Nucleus accumbens (tissue), 56 donors: Measurements from ENCODE around the gene PCDHGA10.
"Not testable (repeated sequence)": the region's sequence is repeated elsewhere in the genome, so short reads cannot be mapped to it uniquely, and the experiment has no call there.

Source experiments
- DNase-seq, 56 donors: peaks; one replicate each; lab custom pipeline; 2025; lab: John Stamatoyannopoulos, UW

Gene PCDHGA10

DNA sequence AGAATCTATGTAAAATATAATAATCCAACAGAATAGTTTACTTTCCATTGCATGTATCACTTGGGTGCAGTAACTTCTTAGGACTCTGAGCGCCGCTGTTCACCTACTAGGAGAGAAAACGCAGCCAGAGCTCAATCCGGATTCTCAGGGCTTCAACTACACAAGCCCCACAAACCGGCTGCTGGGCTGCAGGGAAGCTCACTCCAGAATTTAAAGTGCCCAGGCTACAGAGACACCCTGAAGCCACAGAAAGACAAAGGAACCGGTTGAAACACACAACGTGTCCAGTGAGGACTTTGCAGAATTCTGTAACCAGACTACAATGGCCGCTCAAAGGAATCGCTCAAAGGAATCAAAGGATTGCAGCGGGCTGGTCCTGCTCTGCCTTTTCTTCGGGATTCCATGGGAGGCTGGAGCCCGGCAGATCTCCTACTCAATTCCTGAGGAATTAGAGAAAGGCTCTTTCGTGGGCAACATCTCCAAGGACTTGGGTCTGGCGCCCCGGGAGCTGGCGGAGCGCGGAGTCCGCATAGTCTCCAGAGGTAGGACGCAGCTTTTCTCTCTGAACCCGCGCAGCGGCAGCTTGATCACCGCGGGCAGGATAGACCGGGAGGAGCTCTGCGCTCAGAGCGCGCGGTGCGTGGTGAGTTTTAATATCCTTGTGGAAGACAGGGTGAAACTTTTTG is at the start of gene PCDHGA10:
Gene PCDHGA10 (plus strand): TSS at position 134 of the 686 bp plus-strand sequence. CDS start 189 bp downstream, at position 323.
- peak in 4 of 56 donors; percentile 20 to 38 (median 34) for DNase-seq

DNA sequence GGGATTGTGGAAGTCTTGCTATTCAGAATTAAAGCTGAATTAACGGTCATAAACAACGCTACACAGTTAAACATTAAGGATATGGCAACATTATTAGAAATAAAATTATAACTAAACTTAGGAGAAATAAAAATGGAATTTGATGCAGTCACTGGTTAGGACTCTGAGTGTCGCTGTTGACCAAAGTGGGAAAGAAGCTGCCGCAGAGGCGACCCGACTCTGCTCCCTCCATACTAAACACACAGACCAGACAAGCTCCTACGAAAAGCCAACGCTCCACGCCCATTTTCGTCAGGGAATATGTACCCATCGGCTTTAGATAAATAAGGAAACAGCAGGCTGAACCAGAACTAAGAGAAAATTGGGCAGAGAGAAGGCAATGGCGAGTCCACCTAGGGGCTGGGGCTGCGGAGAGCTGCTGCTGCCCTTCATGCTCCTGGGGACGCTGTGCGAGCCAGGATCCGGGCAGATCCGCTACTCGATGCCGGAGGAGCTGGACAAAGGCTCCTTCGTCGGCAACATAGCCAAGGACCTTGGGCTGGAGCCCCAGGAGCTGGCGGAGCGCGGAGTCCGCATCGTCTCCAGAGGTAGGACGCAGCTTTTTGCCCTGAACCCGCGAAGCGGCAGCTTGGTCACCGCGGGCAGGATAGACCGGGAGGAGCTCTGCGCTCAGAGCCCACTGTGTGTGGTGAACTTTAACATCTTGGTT is 48.7 kb upstream of the PCDHGA10 start, which contains the start of gene PCDHGA5:
Gene PCDHGA5 (plus strand): TSS at position 211 of the 709 bp plus-strand sequence. CDS start 169 bp downstream, at position 380.
- no peak for DNase-seq

DNA sequence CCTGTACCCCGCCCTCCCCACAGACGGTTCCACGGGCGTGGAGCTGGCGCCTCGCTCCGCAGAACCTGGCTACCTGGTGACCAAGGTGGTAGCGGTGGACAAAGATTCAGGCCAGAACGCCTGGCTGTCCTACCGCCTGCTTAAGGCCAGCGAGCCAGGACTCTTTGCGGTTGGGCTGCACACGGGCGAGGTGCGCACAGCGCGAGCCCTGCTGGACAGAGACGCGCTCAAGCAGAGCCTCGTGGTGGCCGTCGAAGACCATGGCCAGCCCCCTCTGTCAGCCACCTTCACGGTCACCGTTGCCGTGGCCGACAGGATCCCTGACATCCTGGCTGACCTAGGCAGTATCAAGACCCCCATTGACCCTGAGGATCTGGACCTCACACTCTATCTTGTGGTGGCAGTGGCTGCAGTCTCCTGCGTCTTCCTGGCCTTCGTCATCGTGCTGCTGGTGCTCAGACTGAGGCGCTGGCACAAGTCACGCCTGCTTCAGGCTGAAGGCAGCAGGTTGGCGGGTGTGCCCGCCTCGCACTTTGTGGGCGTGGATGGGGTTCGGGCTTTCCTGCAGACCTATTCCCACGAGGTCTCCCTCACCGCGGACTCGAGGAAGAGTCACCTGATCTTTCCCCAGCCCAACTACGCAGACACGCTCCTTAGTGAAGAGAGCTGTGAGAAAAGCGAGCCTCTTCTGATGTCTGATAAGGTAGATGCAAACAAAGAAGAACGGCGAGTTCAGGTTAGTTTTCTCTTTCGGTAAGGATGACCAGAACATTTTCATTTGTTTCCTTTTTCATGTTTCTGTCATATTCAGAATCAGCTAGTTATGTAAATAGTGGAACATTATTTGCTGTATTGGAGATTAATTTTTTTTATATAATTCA is 46.5 kb upstream of the PCDHGA10 start:
- no peak for DNase-seq

DNA sequence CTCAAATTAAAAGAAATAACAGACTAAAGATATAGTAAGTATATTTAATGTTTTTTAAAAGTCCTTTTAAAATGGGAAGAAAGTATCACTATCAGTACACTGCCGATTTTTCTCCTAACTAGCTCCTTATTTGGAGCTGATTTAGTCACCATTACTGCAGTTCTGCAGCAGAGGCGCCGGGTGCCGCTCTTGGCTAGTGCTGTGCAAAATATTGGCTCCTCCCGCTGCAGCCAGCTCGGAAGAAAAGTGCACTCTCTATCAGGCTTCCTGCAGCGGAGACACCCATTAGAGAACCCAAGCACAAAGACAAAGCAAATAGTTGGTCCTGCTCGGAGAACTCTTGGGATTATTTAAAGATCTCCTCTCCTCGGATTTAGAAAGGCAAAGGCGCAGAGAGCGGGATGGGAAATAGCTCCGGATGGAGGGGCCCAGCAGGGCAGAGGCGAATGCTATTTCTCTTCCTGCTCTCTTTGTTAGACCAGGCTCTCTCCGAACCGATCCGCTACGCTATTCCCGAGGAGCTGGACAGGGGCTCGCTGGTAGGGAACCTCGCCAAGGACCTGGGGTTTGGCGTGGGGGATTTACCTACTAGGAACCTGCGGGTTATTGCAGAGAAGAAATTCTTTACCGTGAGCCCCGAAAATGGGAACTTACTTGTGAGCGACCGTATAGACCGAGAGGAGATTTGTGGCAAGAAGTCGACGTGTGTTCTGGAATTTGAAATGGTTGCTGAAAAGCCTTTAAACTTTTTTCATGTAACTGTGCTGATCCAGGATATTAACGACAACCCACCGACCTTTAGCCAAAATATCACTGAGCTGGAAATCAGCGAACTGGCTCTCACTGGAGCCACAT is 42.6 kb upstream of the PCDHGA10 start, which contains the start of gene PCDHGB3:
Gene PCDHGB3 (plus strand): TSS at position 249 of the 855 bp plus-strand sequence. CDS start 153 bp downstream, at position 402.
- DNase-seq = peak in 1 of 56 donors; percentile 16

DNA sequence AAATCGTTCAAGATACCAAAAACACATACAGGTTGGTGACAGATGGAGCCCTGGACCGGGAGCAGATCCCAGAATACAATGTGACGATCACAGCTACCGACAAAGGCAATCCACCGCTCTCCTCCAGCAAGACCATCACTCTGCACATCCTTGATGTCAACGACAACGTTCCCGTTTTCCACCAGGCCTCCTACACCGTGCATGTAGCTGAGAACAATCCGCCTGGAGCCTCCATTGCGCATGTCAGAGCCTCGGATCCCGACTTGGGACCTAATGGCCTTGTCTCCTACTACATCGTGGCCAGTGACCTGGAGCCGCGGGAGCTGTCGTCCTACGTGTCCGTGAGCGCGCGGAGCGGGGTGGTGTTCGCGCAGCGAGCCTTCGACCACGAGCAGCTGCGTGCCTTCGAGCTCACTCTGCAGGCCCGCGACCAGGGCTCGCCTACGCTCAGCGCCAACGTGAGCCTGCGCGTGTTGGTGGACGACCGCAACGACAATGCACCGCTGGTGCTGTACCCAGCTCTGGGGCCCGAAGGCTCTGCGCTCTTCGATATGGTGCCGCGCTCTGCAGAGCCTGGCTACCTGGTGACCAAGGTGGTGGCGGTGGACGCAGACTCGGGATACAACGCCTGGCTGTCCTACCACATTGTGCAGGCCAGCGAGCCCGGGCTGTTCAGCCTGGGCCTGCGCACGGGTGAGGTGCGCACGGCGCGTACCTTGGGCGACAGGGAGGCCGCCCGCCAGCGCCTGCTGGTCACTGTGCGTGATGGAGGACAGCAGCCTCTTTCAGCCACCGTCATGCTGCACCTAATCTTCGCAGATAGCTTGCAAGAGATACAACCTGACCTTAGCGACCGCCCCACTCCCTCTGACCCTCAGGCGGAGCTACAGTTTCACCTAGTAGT is 41.0 kb upstream of the PCDHGA10 start:
- DNase-seq = no peak

DNA sequence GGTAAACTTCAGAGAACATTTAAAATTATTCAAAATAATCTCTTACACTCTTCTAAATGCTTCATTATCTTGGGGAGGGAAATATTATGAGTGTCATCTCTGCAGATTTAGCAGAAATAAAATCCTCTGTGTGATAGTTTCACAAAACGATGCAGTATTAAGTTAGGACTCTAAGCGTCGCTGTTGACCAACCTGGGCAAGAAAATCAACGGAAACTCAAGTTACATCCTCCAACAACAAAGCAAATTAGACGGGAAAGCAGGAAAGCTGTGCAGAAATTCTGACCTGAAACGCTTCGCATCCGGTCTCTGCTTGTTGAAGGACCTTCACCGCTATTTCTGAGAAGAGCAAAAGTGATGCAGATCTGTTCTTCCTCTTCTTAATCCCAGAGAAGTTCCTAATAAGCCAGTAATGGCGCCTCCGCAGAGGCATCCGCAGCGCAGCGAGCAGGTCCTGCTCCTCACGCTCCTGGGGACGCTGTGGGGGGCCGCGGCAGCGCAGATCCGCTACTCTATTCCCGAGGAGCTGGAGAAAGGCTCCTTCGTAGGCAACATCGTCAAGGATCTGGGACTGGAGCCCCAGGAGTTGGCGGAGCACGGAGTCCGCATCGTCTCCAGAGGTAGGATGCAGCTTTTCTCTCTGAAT is 39.0 kb upstream of the PCDHGA10 start, which contains the start of gene PCDHGA6:
Gene PCDHGA6 (plus strand): TSS at position 219 of the 645 bp plus-strand sequence. CDS start 193 bp downstream, at position 412.
- no peak for DNase-seq

DNA sequence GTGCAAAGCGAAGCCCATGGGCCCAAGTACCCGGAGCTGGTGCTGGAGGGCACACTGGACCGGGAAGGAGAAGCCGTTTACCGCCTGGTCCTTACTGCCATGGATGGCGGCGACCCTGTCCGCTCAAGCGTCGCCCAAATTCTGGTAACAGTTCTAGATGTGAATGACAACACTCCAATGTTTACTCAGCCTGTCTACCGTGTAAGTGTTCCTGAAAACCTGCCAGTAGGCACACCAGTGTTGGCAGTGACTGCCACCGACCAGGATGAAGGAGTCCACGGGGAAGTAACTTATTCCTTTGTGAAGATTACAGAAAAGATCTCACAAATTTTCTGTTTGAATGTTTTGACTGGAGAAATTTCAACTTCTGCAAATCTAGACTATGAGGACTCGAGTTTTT is 38.2 kb upstream of the PCDHGA10 start:
- no peak for DNase-seq

DNA sequence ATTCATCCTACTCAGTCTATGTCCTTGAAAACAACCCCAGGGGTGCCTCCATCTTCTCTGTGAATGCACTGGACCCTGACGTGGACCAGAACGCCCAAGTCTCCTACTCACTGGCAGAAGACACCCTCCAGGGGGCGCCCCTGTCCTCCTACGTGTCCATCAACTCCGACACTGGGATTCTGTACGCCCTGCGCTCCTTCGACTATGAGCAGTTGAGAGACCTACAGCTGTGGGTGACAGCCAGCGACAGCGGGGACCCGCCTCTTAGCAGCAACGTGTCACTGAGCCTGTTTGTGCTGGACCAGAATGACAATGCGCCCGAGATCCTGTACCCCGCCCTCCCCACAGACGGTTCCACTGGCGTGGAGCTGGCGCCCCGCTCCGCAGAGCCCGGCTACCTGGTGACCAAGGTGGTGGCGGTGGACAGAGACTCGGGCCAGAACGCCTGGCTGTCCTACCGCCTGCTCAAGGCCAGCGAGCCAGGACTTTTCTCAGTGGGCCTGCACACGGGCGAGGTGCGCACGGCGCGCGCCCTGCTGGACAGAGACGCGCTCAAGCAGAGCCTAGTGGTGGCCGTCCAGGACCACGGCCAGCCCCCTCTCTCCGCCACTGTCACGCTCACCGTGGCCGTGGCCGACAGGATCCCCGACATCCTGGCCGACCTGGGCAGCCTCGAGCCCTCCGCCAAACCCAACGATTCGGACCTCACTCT is 37.2 kb upstream of the PCDHGA10 start:
- DNase-seq = not testable (repeated sequence)

DNA sequence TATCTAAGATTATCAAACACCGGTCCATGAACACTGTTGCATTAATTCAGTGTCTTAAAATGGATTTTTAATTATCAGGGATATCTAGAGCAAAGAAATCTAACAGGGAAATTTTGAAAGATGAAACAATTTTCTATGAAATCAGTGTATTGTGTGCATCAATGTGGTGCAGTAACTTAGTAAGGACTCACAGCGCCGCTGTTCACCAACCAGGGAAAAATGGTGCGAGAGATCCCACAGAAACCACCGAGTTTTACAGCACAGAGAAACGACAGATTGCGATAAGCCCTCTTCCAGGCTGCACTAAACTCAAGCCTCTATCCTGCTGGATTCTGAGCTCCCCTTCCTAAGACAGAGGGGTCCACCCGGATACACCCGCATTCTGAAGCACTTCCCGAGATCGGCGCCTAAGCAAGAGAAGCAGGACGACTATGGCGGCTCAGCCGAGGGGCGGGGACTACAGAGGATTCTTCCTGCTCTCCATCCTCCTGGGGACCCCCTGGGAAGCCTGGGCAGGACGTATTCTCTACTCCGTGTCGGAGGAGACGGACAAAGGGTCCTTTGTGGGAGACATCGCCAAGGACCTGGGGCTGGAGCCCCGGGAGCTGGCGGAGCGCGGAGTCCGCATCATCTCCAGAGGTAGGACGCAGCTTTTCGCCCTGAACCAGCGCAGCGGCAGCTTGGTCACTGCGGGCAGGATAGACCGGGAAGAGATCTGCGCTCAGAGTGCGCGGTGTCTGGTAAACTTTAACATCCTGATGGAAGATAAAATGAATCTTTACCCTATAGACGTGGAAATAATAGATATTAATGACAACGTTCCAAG is 30.1 kb upstream of the PCDHGA10 start, which contains the start of gene PCDHGA7:
Gene PCDHGA7 (plus strand): TSS at position 274 of the 826 bp plus-strand sequence. CDS start 158 bp downstream, at position 432.
- no peak for DNase-seq

DNA sequence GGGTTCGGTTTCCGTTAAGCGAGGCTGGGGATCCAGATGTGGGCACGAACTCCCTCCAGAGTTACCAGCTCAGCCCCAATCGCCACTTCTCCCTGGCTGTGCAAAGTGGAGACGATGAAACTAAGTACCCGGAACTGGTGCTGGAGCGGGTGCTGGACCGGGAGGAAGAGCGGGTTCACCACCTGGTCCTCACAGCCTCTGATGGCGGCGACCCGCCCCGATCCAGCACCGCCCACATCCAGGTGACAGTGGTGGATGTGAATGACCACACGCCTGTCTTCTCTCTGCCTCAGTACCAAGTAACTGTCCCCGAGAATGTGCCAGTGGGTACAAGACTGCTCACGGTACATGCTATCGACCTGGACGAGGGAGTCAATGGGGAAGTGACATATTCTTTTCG is 29.4 kb upstream of the PCDHGA10 start:
- no peak for DNase-seq

DNA sequence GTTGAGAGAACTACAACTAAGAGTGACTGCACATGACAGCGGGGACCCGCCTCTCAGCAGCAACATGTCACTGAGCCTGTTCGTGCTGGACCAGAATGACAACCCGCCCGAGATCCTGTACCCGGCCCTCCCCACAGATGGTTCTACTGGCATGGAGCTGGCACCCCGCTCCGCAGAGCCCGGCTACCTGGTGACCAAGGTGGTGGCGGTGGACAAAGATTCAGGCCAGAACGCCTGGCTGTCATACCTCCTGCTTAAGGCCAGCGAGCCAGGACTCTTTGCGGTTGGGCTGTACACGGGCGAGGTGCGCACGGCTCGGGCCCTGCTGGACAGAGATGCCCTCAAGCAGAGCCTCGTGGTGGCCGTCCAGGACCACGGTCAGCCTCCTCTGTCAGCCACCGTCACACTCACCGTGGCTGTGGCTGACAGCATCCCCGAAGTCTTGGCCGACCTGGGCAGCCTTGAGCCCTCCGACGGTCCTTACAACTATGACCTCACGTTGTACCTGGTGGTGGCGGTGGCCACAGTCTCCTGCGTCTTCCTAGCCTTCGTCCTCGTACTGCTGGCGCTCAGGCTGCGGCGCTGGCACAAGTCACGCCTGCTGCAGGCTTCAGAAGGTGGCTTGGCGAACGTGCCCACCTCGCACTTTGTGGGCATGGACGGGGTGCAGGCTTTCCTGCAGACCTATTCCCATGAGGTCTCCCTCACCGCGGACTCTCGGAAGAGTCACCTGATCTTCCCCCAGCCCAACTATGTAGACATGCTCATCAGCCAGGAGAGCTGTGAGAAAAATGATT is 28.1 kb upstream of the PCDHGA10 start:
- DNase-seq = no peak

DNA sequence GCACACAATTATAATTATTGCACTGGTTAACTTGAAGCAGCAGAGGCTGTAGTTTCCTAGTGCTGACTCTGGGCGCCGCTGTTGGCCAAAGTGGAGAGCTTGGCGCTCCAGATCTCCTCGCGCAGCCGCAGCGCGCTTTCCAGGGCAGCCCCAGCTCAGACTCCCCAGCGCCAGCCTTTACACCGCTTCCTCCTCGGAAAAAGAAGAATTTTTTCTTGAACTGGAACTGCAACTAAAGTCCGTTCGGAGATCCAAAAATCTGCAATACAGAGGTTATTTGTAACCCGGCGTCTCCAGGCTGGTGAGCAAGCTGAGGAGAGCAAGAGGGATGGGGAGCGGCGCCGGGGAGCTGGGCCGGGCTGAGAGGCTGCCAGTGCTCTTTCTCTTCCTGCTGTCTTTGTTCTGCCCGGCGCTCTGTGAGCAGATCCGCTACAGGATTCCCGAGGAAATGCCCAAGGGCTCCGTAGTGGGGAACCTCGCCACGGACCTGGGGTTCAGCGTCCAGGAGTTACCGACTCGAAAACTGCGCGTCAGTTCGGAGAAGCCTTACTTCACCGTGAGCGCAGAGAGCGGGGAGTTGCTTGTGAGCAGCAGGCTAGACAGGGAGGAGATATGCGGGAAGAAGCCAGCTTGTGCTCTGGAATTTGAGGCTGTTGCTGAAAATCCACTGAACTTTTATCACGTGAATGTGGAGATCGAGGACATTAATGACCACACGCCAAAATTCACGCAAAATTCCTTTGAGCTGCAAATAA is 25.1 kb upstream of the PCDHGA10 start, which contains the start of gene PCDHGB4:
Gene PCDHGB4 (plus strand): TSS at position 142 of the 755 bp plus-strand sequence. CDS start 187 bp downstream, at position 329.
- not testable (repeated sequence) for DNase-seq

DNA sequence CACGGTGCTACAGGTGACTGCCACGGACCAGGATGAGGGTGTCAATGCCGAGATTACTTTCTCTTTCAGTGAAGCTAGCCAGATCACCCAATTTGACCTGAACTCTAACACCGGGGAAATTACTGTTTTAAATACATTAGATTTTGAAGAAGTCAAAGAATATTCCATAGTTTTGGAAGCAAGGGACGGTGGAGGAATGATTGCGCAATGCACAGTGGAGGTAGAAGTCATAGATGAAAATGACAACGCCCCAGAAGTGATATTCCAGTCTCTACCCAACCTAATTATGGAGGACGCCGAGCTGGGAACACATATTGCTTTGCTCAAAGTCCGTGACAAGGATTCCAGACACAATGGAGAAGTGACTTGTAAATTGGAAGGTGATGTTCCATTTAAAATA is 24.1 kb upstream of the PCDHGA10 start:
- DNase-seq = no peak
